Measurements from ENCODE around the gene LDLRAD3.

Gene LDLRAD3

GRCh38 chr11:36103933-36104530 lies 160.2 kb downstream of the LDLRAD3 start:
- DNase-seq (ENCODE audit: low read depth in 2 of 2) = no peak

GRCh38 chr11:36104660-36104992 lies 160.8 kb downstream of the LDLRAD3 start:
- no peak for DNase-seq (ENCODE audit: low read depth in 2 of 2)

DNA sequence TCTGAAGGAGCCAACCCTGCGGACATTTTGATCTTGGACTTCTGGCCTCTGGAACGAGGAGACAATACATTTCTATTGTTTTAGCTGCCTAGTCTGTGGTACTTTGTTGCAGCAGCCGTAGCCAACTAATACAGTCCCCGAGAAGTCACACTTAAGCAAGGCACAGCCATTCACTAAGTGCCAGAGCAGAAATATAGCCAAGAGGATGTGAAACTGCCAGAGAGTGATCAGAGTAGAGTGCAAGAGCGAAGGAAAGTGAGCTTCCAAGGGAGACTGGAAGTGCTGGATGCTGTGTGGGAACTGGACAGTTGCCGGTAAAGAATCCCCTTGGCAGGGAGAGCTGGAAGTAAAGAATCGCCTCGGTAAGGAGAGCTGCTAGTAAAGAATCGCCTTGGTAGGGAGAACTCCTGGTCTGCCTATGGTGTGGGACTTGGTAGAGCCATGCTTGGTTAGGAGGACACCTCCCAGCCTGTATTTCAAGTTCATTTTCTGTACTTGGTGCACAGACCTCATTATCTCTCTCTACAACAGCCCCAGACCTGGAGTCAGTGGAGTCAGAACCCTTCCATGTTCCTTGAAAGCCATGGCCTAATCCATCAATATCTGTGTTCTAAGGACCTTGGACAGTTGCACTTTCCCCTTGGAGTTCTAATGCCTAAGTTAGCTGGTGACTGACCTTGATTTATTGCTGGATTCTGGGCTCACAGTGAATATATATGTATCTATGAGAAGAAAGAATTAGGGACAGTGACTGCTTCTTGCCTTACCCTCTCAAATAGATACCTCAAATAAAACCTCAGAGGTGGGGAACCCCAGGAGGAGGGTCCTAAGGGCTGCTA lies 162.1 kb downstream of the LDLRAD3 start:
- no peak for DNase-seq (ENCODE audit: low read depth in 2 of 2)

GRCh38 chr11:36107547-36107946 lies 163.7 kb downstream of the LDLRAD3 start:
- no peak for DNase-seq (ENCODE audit: low read depth in 2 of 2)

DNA sequence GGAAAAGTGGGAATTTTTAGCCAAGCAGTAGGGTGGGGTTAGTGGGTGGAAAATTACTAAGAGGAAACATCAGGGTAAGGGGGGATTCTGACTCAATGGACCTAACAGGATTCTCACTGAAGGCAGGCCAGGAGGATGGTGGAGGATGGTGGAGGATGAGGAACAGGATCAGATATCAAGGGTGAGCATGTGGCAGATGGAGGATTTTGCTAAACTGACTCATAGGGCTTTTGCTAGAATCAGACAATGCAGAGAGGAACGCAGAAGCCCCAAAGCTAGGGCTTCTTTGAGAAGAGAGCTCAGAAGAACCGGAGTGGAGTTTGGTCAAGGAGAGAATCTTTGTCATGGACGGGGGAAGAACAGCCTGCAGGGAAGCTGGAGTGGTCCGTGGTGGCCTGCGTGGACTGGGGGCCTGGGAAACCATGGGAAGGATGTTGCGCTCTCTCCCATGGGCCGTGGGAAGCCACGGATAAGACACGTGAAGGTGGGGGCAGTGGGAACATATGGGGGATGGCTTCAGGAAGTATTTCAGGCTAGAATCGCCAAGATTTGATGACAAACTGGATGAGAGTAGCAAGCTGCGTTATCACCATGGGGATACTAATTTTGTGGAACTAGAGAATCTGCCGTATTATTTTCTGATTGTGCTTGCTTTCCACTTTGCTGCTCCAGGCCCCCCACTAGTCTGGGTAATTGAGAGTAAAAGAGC lies 165.2 kb downstream of the LDLRAD3 start:
- no peak for DNase-seq (ENCODE audit: low read depth in 2 of 2)

GRCh38 chr11:36109590-36109849 lies 165.7 kb downstream of the LDLRAD3 start:
- no peak for DNase-seq (ENCODE audit: low read depth in 2 of 2)

DNA sequence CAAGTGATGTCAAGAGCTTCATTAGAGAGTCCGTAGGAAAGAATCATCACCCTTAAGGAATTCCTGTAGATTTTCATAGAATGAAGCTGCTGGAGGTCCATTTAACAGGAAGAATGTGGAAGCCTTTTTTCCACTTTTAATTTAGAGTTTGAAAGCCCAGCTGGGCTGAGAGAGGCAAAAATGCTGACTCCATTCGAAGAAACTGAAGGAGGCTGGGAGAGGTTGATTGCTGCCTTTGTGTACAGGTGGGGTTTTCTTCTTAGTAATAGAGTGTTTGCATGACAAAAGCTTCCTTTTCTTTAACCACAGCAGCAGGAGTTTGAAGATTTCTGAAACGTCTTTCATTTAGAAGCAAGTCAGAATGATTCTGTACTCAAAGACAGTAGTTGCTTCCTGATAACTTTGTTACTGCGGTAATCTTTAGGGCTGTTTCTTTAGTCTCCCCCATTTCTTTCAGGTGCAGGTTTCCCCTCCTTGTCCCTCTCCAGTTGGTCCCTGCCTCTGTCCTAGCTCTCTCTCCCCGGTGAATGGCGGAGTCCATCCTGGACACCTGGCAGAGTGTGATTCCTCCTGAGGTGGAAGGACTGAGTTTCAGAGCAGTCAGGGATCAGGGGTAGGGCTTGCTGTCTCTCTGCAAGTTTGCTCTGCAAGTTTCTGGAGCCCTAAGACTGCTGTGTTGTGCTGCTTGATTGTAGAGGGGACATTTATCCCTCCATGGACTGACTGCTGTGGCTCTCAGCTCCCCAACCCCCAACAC lies 166.2 kb downstream of the LDLRAD3 start:
- no peak for DNase-seq (ENCODE audit: low read depth in 2 of 2)

GRCh38 chr11:36110668-36111410 lies 167.0 kb downstream of the LDLRAD3 start:
- DNase-seq (ENCODE audit: low read depth in 2 of 2) = no peak

DNA sequence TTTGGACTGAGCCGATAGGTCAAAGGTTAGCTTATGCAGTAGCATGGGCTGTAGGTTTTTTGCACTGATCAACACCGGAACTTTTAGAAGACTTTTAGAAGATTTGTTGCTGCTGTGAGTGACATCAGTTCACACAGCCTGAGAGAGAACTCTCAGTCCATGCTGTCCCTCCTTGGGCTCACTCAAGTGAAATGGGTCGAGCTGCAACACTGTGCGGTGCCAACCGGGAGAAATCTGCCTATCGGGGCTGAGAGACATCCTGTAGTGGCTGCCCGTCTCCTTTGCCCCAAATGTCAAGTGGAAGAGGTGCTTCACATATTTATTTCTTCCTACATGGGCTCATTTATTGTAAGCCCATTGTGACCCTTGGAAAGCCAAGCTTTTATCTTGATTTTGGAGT lies 170.2 kb downstream of the LDLRAD3 start:
- no peak for DNase-seq (ENCODE audit: low read depth in 2 of 2)

DNA sequence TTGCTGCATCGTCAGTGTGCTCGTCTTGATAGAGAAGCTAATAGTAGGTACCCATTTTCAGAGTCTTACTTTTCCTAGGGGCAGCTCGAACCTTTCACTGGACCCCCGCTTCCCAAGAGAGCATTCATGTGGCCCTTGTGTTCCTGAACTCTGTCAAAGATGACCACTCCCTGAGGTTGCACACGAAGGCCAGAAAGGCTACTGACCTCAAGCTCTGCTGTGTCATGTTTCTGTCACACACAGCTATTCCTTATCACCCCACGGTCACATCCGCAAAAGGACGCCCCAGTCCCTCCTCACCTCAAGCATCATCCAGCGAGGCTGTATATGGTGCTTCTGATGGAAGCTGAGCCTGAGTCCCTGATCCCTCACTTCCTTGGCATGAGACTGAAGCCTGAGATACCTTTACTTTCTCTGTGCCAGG lies 171.5 kb downstream of the LDLRAD3 start:
- DNase-seq (ENCODE audit: low read depth in 2 of 2) = no peak

DNA sequence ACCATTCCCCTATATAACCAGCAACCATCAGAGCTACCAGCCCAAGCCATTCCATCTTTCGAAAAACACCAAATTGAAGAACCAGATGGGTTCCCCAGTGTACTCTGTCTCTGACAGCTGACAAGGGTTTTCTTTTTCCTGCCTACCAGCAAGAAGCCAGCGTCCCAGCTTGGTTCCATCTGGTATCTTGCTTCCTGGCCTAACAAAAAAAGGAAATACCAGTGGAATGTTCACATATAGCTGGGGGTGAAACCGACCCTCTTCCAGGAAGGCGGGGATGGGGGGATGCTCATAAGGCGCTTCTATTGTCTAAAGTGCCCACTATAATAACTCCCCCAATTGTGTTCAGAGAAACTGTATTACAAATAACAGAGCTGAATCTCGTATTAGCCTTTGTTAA lies 172.3 kb downstream of the LDLRAD3 start:
- DNase-seq (ENCODE audit: low read depth in 2 of 2) = no peak

DNA sequence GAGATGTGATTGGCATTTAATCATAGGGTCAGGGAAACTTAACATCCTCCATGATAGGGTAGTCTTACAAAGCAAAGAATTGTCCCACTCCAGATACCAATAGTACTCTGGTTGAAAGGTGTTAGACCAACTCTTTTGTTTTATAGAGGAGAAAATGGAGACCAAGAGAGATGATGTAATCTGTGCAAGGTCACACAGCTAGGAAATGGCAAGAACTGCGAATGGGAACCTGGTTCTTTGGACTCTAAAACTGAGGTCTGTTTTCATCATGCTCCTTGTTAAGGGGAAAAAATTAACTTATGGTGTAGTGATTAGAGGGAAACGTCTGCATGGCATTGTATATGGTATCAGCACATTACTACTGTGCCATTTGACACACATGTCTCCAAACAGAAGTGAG lies 174.2 kb downstream of the LDLRAD3 start:
- DNase-seq (ENCODE audit: low read depth in 2 of 2) = no peak

GRCh38 chr11:36119300-36119699 lies 175.4 kb downstream of the LDLRAD3 start:
- DNase-seq (ENCODE audit: low read depth in 2 of 2) = no peak

- DNase-seq (ENCODE audit: low read depth in 2 of 2) = no peak
Measured at GRCh38 chr11:36121054-36121453, 177.2 kb downstream of the LDLRAD3 start.

DNA sequence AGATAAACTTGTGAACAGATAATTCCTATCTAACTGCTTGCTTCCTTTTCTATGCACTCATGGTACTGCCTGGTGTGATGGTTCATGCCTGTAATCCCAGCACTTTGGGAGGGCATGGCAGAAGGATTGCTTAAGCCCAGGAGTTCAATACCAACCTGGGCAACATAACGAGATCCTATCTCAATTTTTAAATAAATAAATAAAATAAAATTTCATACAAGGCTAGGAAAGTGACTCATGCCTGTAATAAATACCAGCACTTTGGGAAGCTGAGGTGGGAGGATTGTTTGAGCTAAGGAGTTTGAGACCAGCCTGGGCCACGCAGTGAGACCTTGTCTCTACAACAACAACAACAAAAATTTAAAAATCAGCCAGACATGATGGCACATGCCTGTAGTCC lies 178.8 kb downstream of the LDLRAD3 start:
- no peak for DNase-seq (ENCODE audit: low read depth in 2 of 2)

DNA sequence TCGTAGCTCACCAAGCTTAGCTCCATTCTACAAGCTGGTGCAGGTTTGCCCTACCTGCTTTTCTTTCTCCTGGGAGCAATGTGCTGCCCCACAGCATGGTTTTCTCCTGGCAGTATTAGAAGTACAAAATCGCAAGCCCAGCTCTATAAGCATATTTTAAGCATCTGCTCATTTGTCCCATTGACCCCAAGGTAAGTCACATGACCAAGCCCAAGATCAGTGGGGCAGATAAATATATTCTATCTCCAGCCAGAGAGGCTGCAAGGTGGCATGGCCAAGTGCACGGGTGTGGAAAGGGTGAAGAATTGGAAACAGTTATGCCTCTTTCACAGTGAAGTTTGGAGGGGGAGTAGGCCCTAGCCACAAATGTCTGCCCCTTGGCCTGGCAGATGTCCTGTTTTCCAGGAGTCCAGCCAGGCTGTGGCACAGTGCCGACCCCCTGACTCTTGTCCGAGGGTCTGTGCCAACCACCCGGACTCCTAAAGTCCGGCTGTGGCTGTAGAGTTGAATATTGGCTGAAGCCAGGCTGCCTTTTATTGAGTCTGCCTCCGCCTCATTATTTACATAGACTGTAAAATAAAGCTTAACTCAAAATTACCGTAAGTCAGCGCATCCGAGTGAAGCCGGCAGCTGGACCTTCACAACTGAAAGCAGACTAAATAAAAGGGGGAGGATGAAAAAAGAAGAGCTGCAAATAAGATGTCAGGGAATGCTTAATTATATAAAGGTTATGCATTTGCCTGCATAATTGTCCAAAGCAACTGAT lies 179.7 kb downstream of the LDLRAD3 start:
- DNase-seq (ENCODE audit: low read depth in 2 of 2) = no peak

GRCh38 chr11:36126678-36127077 lies 182.8 kb downstream of the LDLRAD3 start:
- DNase-seq (ENCODE audit: low read depth in 2 of 2) = no peak

DNA sequence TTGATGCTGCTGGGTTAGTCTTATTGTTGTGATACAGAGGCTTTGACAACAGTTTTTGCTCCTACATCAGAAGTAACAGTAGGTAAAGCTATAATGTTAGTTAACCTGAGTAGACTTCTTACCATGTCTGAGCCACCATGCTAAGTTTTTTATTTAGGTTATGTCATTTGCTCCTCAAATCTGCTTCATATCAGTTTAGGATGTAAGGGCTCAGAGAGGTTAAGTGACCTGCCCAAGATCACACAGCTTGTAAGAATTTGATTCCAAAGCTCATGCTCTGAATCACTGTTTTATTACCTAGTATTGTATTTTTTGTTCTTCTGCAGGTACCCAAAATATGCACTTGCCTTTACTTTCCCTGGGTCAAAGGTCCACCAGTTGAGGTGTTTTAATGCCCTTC lies 183.7 kb downstream of the LDLRAD3 start:
- no peak for DNase-seq (ENCODE audit: low read depth in 2 of 2)

DNA sequence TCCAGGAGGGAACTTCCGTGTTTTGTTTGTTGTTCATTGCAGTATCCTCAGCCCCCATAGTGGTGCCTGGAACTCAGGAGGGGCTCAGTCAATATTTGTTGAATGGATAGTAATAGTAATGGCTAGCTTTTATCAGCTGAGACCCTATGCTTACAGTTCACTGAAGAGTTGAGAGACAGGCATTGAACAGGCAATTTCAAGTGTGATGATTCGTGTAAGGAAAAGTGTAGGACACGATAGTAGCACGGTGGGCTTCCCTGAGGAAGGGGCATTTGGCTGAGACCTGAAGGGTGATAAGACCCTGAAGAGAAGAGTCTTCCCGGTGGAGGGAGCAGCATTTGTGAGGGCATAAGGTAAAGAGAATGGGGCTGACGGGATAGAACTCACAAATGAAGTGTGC lies 186.1 kb downstream of the LDLRAD3 start:
- no peak for DNase-seq (ENCODE audit: low read depth in 2 of 2)

DNA sequence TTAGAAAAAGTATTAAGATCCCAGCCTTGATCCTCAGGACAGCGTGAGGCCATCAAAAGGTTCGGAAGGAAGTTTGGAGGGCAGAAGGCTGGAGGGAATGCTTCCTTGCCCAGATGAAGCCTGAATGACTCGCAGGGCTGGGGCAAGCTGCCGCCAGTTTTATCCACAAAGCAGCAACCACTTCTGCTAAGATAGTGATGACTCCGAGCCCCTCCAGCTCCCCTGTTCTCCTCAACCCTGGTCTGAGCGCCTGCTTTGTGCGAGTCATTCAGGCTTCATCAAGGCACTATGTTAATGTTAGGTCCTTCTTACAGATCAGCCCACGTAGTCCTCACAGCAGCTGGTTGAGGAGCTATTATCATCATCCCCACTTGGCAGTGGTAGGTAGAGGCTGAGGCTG lies 186.5 kb downstream of the LDLRAD3 start:
- DNase-seq (ENCODE audit: low read depth in 2 of 2) = no peak

All from stimulated activated CD4-positive, alpha-beta T cell treated with anti-CD3 and anti-CD28 coated beads, Interleukin-15, amount 100 ng/mL, for 48 hours (primary cell).